ENCODE data around the gene MAP3K21.

The MAP3K21 gene

DNA sequence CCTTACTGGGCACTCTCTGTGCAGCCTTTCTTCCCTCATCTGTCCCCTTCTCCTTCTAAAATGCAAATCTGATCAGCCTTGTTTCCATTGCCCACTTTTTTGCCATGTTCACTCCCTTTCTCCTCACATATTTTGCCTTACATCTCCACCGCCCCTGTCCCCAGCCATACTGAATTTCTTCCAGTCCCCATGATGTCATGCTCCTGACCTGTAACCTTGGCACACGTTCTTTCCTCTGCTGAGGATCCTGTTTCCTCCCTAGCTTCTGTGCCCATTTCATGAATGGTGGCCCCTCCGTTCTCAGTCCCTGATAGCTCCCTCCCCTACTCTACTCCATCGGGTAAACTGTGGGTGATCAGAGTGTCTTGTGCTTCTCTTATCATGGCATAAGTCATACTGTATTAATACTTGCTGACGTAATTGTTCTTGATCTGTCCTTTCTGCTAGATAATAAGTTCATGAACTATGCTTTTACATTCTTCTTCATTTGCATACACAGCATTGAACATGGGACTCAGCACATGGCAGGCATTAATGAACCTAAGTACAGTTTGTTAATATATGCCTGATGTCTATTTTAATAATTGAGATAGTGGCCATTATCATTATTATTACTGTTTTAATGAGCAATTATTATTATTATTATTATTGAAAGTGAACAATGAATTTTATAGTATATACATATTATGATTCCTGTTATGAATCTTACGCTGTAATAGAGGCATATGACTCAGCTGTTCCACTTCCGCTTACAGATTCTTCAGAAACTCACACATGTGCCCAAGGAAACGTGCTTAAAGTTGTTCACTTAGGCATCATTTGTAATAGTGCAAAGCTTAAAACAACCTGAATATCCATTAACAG is 28.5 kb downstream of the MAP3K21 start:
- Histone ChIP-seq H3K9me3 (no peaks in the 10 kb centered on the region), H3K4me1 (ENCODE audit: control insufficient read depth in 1 of 2, insufficient read depth in 1 of 2, low read depth in 1 of 2, low read length in 1 of 2) (no peaks in the 10 kb centered on the region), H3K27ac (no peak overlapping the region), H3K4me3 (ENCODE audit: low read depth in 1 of 2, low read length in 1 of 2) (no peak overlapping the region), H3K27me3 (no peaks in the 10 kb centered on the region), H3K36me3 (no peaks in the 10 kb centered on the region)
- TF ChIP-seq, protein P1, sequence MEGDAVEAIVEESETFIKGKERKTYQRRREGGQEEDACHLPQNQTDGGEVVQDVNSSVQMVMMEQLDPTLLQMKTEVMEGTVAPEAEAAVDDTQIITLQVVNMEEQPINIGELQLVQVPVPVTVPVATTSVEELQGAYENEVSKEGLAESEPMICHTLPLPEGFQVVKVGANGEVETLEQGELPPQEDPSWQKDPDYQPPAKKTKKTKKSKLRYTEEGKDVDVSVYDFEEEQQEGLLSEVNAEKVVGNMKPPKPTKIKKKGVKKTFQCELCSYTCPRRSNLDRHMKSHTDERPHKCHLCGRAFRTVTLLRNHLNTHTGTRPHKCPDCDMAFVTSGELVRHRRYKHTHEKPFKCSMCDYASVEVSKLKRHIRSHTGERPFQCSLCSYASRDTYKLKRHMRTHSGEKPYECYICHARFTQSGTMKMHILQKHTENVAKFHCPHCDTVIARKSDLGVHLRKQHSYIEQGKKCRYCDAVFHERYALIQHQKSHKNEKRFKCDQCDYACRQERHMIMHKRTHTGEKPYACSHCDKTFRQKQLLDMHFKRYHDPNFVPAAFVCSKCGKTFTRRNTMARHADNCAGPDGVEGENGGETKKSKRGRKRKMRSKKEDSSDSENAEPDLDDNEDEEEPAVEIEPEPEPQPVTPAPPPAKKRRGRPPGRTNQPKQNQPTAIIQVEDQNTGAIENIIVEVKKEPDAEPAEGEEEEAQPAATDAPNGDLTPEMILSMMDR (IDR thresholded peaks at IDR 0.05) = no peak

GRCh38 chr1:233356705-233356987 is 29.1 kb downstream of the MAP3K21 start:
- Histone ChIP-seq H3K4me1 (ENCODE audit: control insufficient read depth in 1 of 2, insufficient read depth in 1 of 2, low read depth in 1 of 2, low read length in 1 of 2) (no peaks in the 10 kb centered on the region), H3K27ac (no peak overlapping the region), H3K27me3 (no peaks in the 10 kb centered on the region), H3K9me3 (no peaks in the 10 kb centered on the region), H3K36me3 (no peaks in the 10 kb centered on the region), H3K4me3 (ENCODE audit: low read depth in 1 of 2, low read length in 1 of 2) (no peak overlapping the region)
- TF ChIP-seq, protein P1 (IDR thresholded peaks at IDR 0.05) = no peak

DNA sequence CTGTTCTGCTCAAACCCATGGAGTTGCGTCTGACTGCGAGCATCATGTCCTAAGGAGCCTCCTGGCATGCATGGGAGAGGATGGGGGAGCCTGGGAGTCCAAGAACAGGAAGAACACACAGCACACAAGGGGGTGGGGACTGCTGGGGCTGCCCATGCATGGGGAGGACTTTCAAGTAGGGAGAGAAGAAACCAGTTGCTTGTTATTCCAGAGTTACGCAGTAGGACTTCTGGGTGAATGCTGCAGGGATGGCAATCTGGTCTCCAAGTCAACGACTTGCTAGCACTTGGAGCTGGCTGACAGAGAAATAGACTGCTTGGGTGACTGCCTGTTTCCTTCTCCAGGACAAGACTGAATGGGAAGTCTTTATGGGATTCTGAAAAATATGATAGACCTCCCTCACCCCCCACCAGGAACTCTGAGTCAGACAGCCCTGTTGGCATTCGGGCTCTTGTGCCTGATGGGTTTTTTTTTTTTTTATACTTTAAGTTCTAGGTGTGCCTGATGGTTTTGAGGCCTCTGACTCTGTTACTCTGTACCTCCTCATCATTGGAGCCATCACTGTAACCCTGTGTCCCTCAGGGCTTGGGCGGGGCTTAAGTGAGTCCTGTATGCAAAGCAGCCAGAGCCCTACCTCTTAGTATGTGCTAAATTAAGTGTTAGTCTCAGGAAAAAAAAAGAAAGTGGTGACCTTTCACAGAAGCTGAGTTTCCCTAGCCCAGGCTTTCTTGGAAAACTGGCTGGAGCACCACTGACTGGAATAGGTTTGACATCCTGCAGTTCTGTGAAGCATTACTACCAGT is 30.3 kb downstream of the MAP3K21 start:
- H3K27ac ChIP-seq = no peak overlapping the region
- H3K4me1 ChIP-seq (ENCODE audit: control insufficient read depth in 1 of 2, insufficient read depth in 1 of 2, low read depth in 1 of 2, low read length in 1 of 2) = no peaks in the 10 kb centered on the region
- H3K4me3 ChIP-seq (ENCODE audit: low read depth in 1 of 2, low read length in 1 of 2) = no peak overlapping the region
- TF ChIP-seq, protein P1 (IDR thresholded peaks at IDR 0.05) = no peak
- no peaks in the 10 kb centered on the region for H3K27me3 ChIP-seq
- no peaks in the 10 kb centered on the region for H3K36me3 ChIP-seq
- H3K9me3 ChIP-seq = no peaks in the 10 kb centered on the region

- no peaks in the 10 kb centered on the region for H3K36me3 ChIP-seq
- no peak overlapping the region for H3K27ac ChIP-seq
- H3K4me3 ChIP-seq (ENCODE audit: low read depth in 1 of 2, low read length in 1 of 2) = no peak overlapping the region
- no peaks in the 10 kb centered on the region for H3K4me1 ChIP-seq (ENCODE audit: control insufficient read depth in 1 of 2, insufficient read depth in 1 of 2, low read depth in 1 of 2, low read length in 1 of 2)
- no peaks in the 10 kb centered on the region for H3K9me3 ChIP-seq
- no peaks in the 10 kb centered on the region for H3K27me3 ChIP-seq
- TF ChIP-seq, protein P1 (IDR thresholded peaks at IDR 0.05) = no peak
These were observed 31.9 kb downstream of the MAP3K21 start for GRCh38 chr1:233359431-233359830.

GRCh38 chr1:233359905-233360304 is 32.4 kb downstream of the MAP3K21 start:
- TF ChIP-seq, protein P1 (IDR thresholded peaks at IDR 0.05) = no peak
- no peaks in the 10 kb centered on the region for H3K27me3 ChIP-seq
- H3K4me1 ChIP-seq (ENCODE audit: control insufficient read depth in 1 of 2, insufficient read depth in 1 of 2, low read depth in 1 of 2, low read length in 1 of 2) = no peaks in the 10 kb centered on the region
- no peaks in the 10 kb centered on the region for H3K36me3 ChIP-seq
- H3K4me3 ChIP-seq (ENCODE audit: low read depth in 1 of 2, low read length in 1 of 2) = no peak overlapping the region
- no peak overlapping the region for H3K27ac ChIP-seq
- H3K9me3 ChIP-seq = no peaks in the 10 kb centered on the region
